Posterior cingulate gyrus (tissue), 11 donors: ENCODE data around the gene OR13J1.
A peak's percentile ranks its signal among the peaks of the same experiment; 100 is the strongest.

Experiments used
- DNase-seq, 10 donors: peaks; one replicate each; pipeline versions ENCODE4 v3.0.0 to v3.0.0-alpha.2; 2020 to 2021; ENCODE audit warnings: mixed read lengths in 3 of 10
- intact Hi-C: fragments of 100-400 bp; cut with DNase I; formaldehyde crosslinking; loops from one replicate; pipeline ENCODE4 v1.15.1; 2023

Gene OR13J1

GRCh38 chr9:35839926-35840325 lies 30.3 kb downstream of the OR13J1 start:
- no peak for DNase-seq
- intact Hi-C loops = no loop called here

DNA sequence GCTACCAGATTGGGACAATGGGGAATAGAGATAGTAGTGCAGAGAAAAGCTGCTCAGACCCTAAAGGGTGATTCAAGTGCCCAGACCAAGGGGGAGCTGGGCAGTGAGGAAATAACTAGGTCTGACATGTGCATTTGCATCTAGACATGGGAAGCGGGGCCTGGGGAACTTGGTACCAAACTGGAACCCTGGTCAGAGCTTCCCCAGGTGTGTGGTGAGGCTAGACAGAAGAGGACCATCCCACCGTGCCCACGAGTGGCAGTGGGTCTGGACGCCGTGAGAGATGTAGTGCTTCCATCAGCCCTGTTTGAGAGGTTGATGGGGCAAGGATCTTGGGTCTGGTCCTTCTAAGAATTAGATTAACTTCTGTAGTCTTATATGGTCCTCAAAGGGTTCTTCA lies 33.6 kb downstream of the OR13J1 start:
- no peak for DNase-seq
- intact Hi-C loops = no loop called here

GRCh38 chr9:35835766-35836165 lies 34.4 kb downstream of the OR13J1 start:
- intact Hi-C loops = no loop called here
- no peak for DNase-seq

DNA sequence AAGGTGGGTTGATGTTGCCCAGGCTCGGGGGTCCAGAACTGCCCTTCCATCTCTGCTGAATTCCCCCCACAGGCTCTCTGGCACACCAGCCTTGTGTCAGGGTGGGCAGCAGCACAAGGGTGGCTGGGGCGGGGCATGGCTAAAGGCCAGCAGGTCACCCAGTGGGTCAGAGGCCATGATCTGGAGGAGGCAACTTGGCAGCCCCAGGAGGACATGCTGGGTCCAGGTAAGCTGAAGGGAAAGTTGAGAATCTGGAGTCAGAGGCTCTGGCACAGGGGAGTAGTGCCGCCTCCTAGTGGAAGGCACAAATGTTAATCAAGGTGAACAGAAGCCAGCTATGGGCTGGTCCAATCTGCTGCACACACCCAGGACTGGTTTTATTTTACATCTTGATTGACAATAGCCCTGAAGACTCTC lies 35.0 kb downstream of the OR13J1 start:
- DNase-seq = no peak

DNA sequence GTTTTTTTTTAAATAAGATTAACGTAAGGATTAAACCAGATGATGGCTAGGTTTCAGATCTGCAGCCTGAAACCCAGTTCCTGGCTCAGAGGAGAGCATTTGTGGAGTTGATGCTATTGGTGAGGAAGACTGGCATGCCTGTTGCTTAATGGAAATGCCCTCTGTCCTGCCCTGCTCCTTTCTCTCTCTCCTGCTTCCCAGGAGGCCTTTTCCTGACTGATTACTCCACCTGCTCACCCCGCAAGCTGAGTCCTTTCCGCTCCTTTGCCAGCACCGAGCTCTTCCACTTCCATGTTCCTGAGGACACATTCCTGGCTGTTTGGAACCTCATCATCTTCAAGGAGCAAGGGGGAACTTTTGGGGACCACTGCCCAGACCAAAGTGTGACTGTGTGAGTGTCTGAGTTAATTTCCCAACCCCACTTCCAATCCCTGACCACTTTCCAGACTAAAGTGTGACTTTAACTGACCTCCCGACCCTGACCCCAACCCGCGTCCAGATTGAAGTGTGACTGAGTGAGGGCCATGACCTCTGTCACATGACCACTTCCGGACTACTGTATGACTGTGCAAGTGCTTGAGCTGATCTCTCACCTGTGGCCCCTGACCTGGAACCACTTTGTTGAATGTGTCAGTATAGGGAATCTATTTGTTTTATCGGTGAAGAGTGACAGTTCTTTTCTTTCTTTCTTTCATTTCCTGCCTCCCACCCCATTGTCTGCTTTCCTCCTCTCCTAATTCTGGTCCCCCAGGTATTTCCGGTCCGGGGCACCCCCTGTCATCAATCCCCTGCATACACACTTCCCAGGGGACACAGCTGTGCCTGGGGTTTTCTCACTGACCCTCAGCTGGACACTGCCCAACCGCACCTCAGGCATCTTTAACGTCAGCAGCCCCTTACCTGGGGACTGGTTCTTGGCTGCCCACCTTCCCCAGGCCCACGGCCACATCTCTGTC lies 35.7 kb downstream of the OR13J1 start:
- intact Hi-C loops = no loop called here
- DNase-seq = no peak

More for the DNA sequence above, 35.0 kb downstream of the OR13J1 start:
- intact Hi-C loops = no loop called here

DNA sequence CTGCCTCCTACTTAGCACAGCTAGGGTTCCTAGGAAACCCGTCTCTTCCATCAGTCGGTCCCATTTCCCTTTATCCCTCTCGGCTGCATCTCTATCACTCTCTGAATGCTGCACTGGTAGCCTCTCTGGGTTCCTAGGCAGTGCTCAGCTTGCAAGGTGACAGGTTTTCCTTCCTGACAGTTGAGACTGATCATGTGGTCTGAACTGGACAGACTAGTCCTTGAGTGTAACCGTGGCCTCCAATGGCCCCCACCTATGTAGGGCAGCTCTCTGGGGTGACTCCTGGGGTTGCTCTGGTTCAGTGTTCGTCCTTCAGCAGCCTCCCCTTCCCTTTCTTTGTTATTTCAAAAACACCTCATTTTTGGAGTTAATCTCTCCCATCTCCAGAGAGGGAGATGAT lies 37.4 kb downstream of the OR13J1 start:
- DNase-seq = no peak
- intact Hi-C loops = no loop called here

- intact Hi-C loops = no loop called here
Observed at GRCh38 chr9:35831040-35831439, 39.2 kb downstream of the OR13J1 start.

GRCh38 chr9:35829764-35830096 lies 40.5 kb downstream of the OR13J1 start:
- no peak for DNase-seq
- intact Hi-C loops = loop anchor here (5.0 kb wide), 2 partner anchors 37 to 97 kb away; partner anchors contain the start of genes CREB3, NPR2 and TLN1

More at GRCh38 chr9:35831040-35831439, 39.2 kb downstream of the OR13J1 start:
- DNase-seq = no peak

DNA sequence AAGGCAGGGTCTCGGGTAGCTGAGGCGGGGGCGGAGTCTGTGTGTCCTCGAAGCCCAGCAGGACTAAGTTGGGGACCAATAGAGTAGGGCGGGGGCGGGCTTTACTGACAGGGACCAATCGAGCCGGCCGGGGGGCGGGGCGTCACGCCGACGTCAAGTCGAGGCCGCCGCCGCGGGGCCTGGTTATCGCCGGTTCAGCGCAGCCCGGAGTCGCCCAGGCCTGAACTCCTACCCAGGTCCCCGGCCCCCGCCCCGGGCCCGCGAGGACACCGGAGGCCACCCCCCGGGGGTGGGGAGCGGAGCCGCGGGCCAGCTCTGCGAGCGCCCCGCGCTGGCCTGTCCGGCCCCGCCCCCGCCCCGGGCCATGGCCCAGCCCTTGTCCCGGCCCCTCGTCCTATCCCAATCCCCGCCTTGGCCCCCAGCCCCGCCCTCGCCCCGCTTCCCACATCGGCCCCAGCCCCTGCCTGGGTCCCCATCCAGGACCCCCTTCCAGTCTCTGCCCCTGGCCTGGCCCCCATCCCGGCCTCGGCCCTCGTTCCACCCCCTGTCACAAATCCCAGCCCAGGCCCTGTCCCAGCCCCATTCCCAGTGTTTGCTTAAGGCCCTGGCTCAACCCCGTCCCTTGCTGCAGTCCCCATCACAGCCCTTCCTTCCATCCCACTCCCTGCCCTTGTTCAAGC lies 41.0 kb downstream of the OR13J1 start, which contains the start of gene TMEM8B:
Gene TMEM8B, plus strand, starts transcription at position 145 of the 680 bp plus-strand sequence. Its CDS starts 220 bp downstream, at position 365.
- intact Hi-C loops = loop anchor here (5.0 kb wide), 2 partner anchors 37 to 97 kb away; partner anchors contain the start of genes CREB3, NPR2 and TLN1
- peak; percentile 91 to 99 (median 96) for DNase-seq

DNA sequence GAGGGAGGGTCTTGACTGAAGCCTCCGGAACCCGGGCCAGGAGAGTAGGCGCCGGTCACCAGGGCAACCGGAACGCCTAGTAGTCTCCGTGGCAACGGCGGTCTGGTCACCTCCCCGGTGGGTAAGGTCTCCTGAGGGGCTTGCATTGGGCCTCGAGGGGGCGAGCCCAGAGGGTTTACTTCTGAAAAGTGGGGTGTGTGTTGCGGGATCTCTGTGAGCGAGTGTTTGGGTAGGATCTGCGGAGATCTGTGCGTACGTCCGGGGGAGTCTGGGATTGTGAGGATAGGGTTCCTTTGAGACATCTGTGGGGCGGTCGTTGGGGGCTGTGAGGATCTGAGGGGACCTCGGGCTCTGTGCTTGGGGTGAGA lies 41.5 kb downstream of the OR13J1 start, which contains the start of gene FAM221B:
Gene FAM221B, minus strand, starts transcription at position 17 of the 368 bp plus-strand sequence. CDS start 2,571 bp downstream, outside the sequence.
- peak in 1 of 10 donors; percentile 73 for DNase-seq
- intact Hi-C loops = loop anchor here (5.0 kb wide), 2 partner anchors 36 to 96 kb away; partner anchors contain the start of genes CREB3, NPR2 and TLN1

DNA sequence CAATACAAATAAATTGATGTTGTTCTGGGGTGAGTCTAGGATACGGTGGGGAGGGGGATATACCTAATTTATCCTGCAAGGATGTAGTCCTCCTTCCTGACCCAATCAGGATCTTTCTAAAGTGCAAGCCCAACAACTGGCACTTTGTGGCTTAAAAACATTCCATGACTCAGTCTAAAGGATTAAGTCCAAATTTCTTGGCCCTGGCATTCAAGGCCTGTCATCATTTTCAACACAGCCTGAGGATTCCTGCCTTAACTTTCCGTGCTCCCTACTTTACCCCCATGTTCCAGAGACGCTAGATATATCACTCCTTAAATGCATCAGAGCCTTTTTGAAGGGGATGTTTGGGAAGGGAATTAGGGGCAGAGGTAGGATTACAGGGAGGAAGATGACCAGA lies 42.7 kb downstream of the OR13J1 start:
- no peak for DNase-seq
- intact Hi-C loops = loop anchor here (2.0 to 5.0 kb wide), 3 partner anchors 35 to 95 kb away; partner anchors contain the start of genes CREB3, NPR2 and TLN1

- no peak for DNase-seq
Observed at GRCh38 chr9:35826071-35826701, 44.0 kb downstream of the OR13J1 start.

GRCh38 chr9:35822926-35823325 lies 47.3 kb downstream of the OR13J1 start:
- intact Hi-C loops = no loop called here

More at GRCh38 chr9:35826071-35826701, 44.0 kb downstream of the OR13J1 start:
- intact Hi-C loops = loop anchor here (2.0 to 5.0 kb wide), 3 partner anchors 34 to 94 kb away; partner anchors contain the start of genes CREB3, NPR2 and TLN1

GRCh38 chr9:35820076-35820475 lies 50.1 kb downstream of the OR13J1 start:
- no peak for DNase-seq

More at GRCh38 chr9:35822926-35823325, 47.3 kb downstream of the OR13J1 start:
- no peak for DNase-seq

More at GRCh38 chr9:35820076-35820475, 50.1 kb downstream of the OR13J1 start:
- intact Hi-C loops = no loop called here
